CD4-positive, alpha-beta T cell (primary cell): ENCODE measurements around the gene DLL1. TPM values are rescaled to one million over a fixed set of nuclear protein-coding genes. Genes with fewer than 3 reads are reported as not detected.

Source experiments
- ATAC-seq: fragments of 200-7000 bp; cut with Tn5 transposase; one replicate; pipeline ENCODE4 v1.10.0; 2022; ENCODE audit warnings: mild to moderate bottlenecking; ENCODE audit not compliant: poor library complexity
- CTCF ChIA-PET: fragments of 350-600 bp; sonication (Branson Sonifier 250); formaldehyde crosslinking; loops from one replicate; lab custom pipeline; 2021; ENCODE audit warnings: antibody characterized with exemption, inconsistent platforms; lab: Charles Lee
- POLR2A ChIA-PET: fragments of 350-600 bp; sonication (Branson Sonifier 250); formaldehyde crosslinking; loops from one replicate; lab custom pipeline; 2021; ENCODE audit warnings: antibody characterized with exemption, inconsistent platforms; lab: Charles Lee
- DNase-seq, 14 experiments: peaks; one replicate each; pipeline ENCODE4 v3.0.0-alpha.2; 2013 to 2020; ENCODE audit warnings: mixed read lengths in 2 of 14
- H3K27ac ChIP-seq, 2 donors: one replicate each; pipeline versions ENCODE4 v1.5.1 to v1.7.0; 2013; ENCODE audit warnings: low read length in 2 of 2, low read depth in 1 of 2, mild to moderate bottlenecking in 1 of 2
- H3K27me3 ChIP-seq, 2 experiments: 1 replicate in 1 of 2; 2 replicates in 1 of 2; pipeline versions ENCODE4 v1.6.1 to v1.7.0; 2013; ENCODE audit warnings: low read length in 2 of 2, control low read depth in 1 of 2, mild to moderate bottlenecking in 1 of 2, moderate library complexity in 1 of 2; ENCODE audit not compliant: insufficient read depth in 2 of 2, control insufficient read depth in 1 of 2
- H3K36me3 ChIP-seq: one replicate; pipeline ENCODE4 v1.6.1; 2013; ENCODE audit warnings: low read length, control low read depth; ENCODE audit not compliant: insufficient read depth
- H3K4me1 ChIP-seq: one replicate; pipeline ENCODE4 v1.6.1; 2013; ENCODE audit warnings: low read length, control low read depth; ENCODE audit not compliant: insufficient read depth
- H3K4me3 ChIP-seq: one replicate; pipeline ENCODE4 v1.5.1; 2013; ENCODE audit warnings: mild to moderate bottlenecking, low read length, moderate library complexity
- H3K9me3 ChIP-seq, 2 experiments: 1 replicate in 1 of 2; 2 replicates in 1 of 2; pipeline versions ENCODE4 v1.6.1 to v1.7.0; 2013; ENCODE audit warnings: low read length in 2 of 2, mild to moderate bottlenecking in 2 of 2, control low read depth in 1 of 2, moderate library complexity in 1 of 2; ENCODE audit not compliant: control insufficient read depth in 1 of 2, insufficient read depth in 1 of 2
- H3K27ac Mint-ChIP-seq: one replicate; pipeline ENCODE4 v1.8.0; 2020; ENCODE audit warnings: mixed read lengths
- H3K27me3 Mint-ChIP-seq: one replicate; pipeline ENCODE4 v1.8.0; 2021; ENCODE audit warnings: mixed read lengths
- H3K36me3 Mint-ChIP-seq: one replicate; pipeline ENCODE4 v1.8.0; 2021; ENCODE audit warnings: low read depth, mixed read lengths
- H3K4me1 Mint-ChIP-seq: one replicate; pipeline ENCODE4 v1.8.0; 2021; ENCODE audit warnings: low read depth, mixed read lengths
- H3K4me3 Mint-ChIP-seq: one replicate; pipeline ENCODE4 v1.8.0; 2020; ENCODE audit warnings: mild to moderate bottlenecking, mixed read lengths
- H3K9me3 Mint-ChIP-seq: one replicate; pipeline ENCODE4 v1.8.0; 2020; ENCODE audit warnings: mixed read lengths
- intact Hi-C, 2 experiments: fragments of 100-400 bp; cut with DNase I in 1 of 2; cut with micrococcal nuclease in 1 of 2; formaldehyde crosslinking; loops; one replicate each; pipeline versions ENCODE4 v1.15.1 to v1.9.0; 2023 to 2025; cut with DNase I, micrococcal nuclease
- total RNA-seq, 174 experiments: library from RNA in 2 of 174; stranded (reverse) in 2 of 174; gene quantifications; one replicate each; pipeline ENCODE4 v1.2.3 and lab custom pipeline; 2021 to 2026
- TF ChIP-seq, protein P1 (sequence below): fragments of 200-600 bp; IDR thresholded peaks from one replicate; pipeline ENCODE4 v1.8.0; 2022; ENCODE audit warnings: antibody characterized with exemption, mild to moderate bottlenecking

DLL1 gene
- total RNA-seq, 2 experiments from 2014 or later, result 7.1 to 7.2 TPM

- Histone ChIP-seq H3K4me1 (no peaks in the 10 kb centered on the region), H3K36me3 (no peaks in the 10 kb centered on the region), H3K4me3 (no peak overlapping the region), H3K9me3 (no peaks in the 10 kb centered on the region), H3K27ac (no peak overlapping the region), H3K27me3 (peaks cover 0 to 2% of the 10 kb centered on the region in 2 experiments)
- H3K4me1 Mint-ChIP-seq, result no peaks in the 10 kb centered on the region
- DNase-seq (no peak), ATAC-seq (no peak)
- H3K27me3 Mint-ChIP-seq, result no peaks in the 10 kb centered on the region
- TF ChIP-seq, protein P1, sequence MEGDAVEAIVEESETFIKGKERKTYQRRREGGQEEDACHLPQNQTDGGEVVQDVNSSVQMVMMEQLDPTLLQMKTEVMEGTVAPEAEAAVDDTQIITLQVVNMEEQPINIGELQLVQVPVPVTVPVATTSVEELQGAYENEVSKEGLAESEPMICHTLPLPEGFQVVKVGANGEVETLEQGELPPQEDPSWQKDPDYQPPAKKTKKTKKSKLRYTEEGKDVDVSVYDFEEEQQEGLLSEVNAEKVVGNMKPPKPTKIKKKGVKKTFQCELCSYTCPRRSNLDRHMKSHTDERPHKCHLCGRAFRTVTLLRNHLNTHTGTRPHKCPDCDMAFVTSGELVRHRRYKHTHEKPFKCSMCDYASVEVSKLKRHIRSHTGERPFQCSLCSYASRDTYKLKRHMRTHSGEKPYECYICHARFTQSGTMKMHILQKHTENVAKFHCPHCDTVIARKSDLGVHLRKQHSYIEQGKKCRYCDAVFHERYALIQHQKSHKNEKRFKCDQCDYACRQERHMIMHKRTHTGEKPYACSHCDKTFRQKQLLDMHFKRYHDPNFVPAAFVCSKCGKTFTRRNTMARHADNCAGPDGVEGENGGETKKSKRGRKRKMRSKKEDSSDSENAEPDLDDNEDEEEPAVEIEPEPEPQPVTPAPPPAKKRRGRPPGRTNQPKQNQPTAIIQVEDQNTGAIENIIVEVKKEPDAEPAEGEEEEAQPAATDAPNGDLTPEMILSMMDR, result no peak
- ChIA-PET POLR2A (no interaction called here), CTCF (no interaction called here)
- no peaks in the 10 kb centered on the region for H3K36me3 Mint-ChIP-seq
- intact Hi-C loops, result no loop called here
- no peak overlapping the region for H3K27ac Mint-ChIP-seq
- no peaks in the 10 kb centered on the region for H3K9me3 Mint-ChIP-seq
- no peak overlapping the region for H3K4me3 Mint-ChIP-seq
These were observed 45.3 kb downstream of the DLL1 start for GRCh38 chr6:170245475-170245992.

DNA sequence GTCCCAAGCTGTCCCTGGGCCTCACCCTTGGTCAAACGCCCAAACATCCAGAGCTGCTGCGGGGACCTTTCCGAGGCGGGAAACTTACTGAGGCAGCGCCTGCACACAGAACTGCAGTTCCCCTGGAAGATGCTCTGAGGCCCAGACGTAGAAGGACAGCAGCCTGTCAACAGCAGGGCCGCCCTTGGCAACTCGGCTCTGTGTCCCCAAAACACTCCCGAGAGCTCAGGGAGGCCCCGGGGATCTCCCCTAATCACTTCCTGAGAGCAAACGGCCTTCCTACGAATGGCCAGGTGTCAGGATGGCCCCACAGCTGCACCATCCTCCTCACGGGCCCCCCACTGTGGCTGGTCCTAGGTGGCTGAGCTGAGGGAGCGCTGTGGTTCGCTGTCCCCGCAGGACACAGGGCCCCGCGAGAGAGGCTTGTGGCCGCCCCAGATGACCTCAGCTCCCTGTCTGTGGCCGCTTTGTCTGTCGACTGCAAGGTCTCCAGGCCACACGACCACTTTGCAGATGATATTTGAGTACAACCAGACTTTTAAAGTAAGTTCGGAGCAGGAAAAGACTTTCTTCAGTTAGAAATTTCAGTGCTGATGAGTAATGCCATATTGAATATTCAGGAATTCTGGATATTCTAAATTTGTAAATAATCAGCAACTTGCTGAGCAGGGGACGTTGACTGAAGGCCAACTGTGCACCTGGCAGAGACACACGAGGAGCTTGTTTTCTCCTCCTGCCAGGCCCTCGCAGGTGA, 46.0 kb downstream of the DLL1 start:
- Histone ChIP-seq H3K4me3 (no peak overlapping the region), H3K9me3 (no peaks in the 10 kb centered on the region), H3K36me3 (no peaks in the 10 kb centered on the region), H3K27ac (no peak overlapping the region), H3K4me1 (no peaks in the 10 kb centered on the region), H3K27me3 (peaks cover 0 to 2% of the 10 kb centered on the region in 2 experiments)
- Mint-ChIP-seq H3K9me3 (no peaks in the 10 kb centered on the region), H3K27ac (no peak overlapping the region), H3K4me3 (no peak overlapping the region), H3K36me3 (no peaks in the 10 kb centered on the region), H3K27me3 (no peaks in the 10 kb centered on the region), H3K4me1 (no peaks in the 10 kb centered on the region)
- ATAC-seq, result no peak
- no peak for DNase-seq
- ChIA-PET CTCF (no interaction called here), POLR2A (no interaction called here)
- TF ChIP-seq, protein P1, result no peak
- intact Hi-C loops, result no loop called here

DNA sequence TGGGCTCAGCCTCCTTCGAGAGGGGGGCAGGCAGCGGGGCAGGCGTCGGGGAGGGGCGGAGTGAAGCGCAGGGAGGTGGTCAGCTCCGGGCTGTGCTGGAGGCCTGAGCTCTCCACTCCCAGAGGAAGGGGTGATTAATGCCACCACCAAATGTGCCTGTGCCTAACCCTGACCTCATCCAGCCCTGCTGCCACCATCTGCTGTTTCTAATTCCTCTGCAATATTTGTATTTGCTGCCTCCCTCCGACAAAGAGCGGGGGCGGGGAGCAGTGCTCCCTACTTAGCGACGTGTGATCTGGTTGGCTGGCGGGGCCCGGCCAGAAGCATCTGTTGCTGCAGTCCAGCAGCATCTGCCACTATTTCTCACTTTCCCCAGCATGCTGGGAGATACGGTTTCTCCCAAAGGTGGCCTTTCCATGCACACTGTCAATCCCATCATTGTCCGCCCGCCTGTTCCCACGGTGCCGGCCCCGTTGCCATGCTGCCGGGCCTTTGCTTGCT, 47.0 kb downstream of the DLL1 start:
- Mint-ChIP-seq H3K27me3 (no peaks in the 10 kb centered on the region), H3K27ac (no peak overlapping the region), H3K4me3 (no peak overlapping the region), H3K9me3 (no peaks in the 10 kb centered on the region), H3K4me1 (no peaks in the 10 kb centered on the region), H3K36me3 (no peaks in the 10 kb centered on the region)
- H3K9me3 ChIP-seq, result no peaks in the 10 kb centered on the region
- ChIA-PET CTCF (no interaction called here), POLR2A (no interaction called here)
- no peak for ATAC-seq
- no peaks in the 10 kb centered on the region for H3K36me3 ChIP-seq
- H3K27me3 ChIP-seq, result peaks cover 0 to 2% of the 10 kb centered on the region in 2 experiments
- DNase-seq, result no peak
- no peaks in the 10 kb centered on the region for H3K4me1 ChIP-seq
- TF ChIP-seq, protein P1, result no peak
- no peak overlapping the region for H3K4me3 ChIP-seq
- H3K27ac ChIP-seq, result no peak overlapping the region
- intact Hi-C loops, result no loop called here
